Measurements from ENCODE around the gene HDAC5.

HDAC5 gene

DNA sequence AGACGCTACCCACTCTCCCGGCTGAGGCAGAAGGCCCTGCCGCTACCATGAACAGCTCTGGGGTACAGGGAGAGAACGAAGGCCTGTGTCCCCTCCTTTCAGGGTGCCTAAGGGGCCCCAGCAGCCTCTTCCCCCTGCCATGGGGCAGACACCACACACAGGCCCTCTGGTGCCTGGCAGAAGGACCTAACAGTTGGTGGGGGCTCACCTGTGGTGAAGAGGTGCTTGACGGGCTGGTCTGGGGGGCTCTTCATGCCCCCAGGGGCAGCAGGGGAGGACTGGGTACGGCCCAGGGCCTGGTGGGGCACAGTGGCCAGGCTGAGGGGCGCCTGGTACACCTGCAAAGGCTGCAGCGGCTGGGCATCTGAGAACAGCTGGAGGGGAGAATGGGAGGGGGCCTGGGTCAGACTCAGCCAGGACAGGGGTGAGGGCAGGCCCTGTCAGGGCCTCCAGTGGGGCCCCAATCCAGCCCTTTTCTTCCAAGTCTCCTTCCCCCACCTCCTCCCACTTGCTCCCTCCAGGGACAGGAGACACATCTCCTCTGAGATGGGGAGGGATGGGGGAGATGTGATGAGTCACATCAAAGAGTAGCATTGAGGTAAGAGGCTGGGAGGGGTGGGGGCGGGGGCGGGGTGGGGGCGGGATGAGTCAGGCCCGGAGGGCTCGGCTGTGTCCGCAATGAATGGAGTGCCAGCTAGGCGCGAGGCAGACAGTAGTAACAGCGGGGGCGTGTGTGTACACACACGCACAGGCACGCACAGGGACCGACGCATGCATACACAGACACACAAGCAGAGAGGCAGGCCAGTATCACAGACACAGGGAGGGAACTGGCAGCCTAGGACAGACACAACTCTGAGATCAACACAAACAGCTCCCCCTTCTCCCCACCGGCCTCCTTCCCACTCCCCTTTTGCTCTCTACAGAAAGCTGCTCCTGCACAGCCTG is 36.8 kb downstream of the HDAC5 start:
- DNase-seq, result peak in 2 of 5 experiments; percentile 34 to 77

DNA sequence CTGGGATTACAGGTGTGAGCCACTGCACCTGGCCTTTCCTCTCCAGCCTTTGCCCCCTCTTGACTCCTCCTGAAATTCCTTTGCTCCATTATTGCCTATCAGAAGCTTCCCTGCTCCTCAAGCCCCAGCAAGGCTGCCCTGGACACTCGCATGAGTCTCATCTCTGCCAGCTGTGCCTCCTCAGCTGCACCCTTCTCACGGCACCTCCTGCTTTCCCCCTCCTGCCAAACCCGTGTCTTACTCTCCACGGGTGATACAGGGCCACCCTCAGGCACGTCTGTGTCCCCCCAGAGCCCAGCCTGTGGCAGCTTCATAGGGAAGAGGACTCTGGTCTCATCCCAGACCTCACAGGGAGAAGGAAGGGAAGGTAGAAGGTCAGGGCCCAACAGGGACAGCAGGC is 37.5 kb downstream of the HDAC5 start:
- DNase-seq, result no peak

DNA sequence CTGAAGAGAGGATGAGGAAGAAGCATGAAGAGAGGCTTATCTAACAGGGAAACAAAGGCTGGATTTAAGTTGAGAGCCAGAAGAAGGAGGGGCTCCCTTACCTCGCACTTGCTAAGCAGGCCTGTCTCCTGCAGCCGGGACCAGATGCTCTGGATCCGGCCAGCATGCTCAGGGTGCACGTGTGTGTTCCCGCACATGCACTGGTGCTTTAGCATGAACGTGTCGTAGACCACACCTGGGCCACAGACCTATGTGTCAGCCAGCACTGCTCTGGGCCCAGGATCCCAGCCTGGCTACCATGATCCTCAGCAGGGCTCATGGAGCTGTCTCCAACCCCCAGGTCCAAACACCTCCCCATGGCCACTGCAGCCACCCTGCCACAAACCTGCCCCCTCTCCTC is 38.5 kb downstream of the HDAC5 start:
- no peak for DNase-seq

DNA sequence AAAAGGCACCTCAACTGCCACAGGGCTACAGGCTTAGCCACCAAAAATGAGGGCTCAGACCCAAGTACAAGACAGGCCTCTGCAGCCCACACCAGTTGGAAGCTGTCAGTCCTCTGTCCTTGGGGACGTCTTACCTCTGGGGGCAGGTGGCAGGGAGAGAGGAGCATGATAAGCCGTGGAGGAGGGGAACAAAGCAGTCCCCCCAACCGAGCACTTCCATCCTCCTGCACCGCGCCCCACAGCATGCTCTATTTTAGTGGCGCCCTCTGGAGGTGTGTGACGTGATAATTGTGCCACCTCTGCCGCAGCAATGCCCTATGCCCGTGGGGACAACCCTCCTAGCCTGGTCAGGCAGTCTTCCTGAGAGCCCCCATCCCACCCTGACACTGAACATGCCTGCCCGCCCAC is 39.3 kb downstream of the HDAC5 start:
- peak in 1 of 5 experiments; percentile 16 for DNase-seq

DNA sequence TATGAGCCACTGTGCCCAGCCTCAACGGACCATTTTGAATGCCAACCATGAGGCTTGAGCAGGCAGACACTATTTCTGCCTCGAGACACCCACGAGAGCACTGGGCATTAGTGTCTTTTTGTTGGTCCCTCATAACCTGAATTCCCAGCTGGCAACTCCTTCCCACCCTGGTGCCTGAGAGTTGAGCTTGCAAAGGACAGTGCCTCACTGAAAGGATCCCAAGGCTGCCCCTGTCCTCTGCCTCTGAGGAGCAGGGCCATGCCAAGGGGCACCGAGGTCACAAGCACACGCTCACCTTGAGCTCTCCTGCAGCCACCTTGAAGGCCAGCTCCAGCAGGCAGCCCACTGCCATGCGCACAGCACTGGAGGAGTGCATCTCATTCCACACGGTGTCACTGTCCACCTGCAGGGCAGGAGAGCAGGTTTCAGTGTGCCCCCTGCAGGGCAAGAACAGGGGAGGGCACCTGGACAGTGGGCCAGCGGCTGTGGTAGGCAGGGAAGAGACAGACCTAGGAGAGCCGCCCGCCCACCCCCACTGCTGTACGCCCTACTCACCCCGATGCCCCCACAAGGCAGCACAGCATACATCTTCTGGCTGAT is 40.1 kb downstream of the HDAC5 start:
- DNase-seq, result no peak

DNA sequence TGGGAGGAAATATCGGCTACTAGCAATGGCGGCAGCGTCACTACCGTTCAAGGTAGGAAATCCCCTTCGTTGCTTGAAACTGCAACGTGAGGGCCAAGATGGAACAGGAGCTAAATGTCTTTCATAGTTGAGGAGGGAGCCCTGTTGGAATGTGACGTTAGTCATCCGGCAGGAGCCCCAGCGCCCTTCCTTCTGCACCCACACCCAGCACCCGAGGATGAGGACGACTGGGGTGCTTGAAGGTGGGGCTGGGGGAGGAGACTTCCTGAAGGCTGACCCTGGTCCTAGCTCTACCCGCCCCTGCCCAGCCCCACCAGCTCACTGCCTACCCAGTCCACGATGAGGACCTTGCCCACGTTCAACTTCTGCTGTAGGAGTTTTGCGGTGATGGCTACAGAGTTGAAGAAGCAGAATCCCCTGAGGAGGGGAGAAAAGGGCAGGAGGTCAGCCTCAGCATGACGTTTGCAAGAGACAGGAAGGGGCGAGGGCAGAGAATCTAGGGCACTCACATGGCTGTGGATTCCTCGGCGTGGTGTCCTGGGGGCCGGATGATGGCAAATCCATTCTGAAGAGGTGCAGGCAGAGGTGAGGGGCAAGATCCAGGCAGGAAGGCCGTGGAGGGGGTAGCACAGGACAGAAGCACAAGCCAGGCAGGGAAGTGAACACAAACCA is 41.0 kb downstream of the HDAC5 start:
- DNase-seq, result no peak

DNA sequence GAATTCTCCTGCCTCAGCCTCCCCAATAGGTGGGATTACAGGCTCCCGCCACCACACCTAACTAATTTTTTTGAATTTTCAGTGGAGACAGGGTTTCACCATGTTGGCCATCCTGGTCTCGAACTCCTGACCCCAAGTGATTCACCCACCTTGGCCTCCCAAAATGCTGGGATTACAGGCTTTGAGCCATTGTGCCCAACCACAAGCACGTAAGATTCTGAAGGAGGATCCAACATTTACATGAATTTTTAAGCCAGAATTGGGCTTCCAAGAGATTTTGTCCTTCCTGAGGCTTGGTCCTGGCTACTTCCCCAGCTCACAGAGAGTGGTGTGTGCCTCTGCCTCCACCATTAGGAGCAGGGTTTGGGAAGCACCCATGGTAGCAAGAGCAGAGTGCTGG is 41.8 kb downstream of the HDAC5 start:
- no peak for DNase-seq

DNA sequence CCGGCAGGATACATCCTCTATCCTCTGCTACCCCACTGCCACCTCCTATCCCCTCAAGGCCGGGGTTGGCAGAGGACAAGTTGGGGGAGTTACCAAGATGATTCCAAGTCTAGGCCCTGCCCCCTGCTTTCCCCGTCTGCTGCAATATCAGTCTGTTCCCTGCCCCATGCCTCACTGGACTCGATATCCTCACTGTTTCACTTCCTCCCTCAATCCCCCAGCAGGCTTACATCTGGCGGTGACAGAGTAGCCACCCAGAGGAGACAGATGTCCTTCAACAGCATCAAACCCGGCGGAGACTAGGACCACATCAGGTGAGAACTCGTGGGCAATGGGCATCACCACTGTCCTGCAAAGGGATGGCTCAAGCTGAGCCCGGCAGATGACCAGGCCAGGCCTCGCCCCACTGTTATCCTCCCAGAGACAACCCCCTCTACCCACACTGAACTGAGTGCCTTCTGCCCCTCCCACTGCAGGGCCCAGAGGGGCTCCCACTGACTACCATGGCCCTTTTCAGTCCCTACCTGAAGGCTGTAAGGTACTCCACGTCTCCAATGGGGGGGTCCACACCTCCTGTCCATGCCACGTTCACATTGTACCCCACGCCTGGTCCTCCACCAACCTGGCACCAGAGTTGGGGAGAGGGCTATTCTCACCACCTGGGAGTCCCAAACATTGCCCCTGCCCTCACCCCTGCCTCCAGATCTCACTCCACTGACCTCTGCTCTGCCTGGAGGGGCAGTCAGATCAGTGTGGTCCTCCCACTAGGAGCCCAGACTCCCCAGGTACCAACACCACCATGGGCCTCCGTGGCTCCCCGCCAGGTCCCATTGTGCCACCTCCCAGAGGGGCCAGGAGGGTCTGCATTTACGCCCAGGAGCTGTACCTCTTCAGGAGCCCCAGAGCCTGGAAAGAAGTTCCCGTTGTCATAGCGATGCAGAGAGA is 43.3 kb downstream of the HDAC5 start:
- DNase-seq, result no peak

DNA sequence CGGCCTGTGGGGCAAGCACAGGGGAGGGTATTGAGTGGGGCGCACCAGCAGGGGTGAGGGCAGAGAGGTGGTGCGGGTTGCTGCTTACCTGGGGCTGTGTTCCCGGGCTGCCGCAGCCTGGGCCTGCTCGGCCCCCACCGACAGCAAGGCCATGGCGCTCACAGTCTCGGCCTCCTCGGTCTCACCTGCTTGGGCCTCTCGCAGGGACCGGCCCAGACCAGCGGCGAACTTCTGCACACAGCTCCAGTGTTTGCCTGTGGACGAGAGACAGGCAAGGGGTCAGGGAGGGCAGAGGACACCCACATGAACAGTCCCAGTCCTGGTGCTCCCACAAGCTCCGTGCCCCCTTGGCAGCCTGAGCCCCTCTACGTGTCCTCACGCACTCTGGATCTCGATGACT is 45.0 kb downstream of the HDAC5 start:
- DNase-seq, result no peak

DNA sequence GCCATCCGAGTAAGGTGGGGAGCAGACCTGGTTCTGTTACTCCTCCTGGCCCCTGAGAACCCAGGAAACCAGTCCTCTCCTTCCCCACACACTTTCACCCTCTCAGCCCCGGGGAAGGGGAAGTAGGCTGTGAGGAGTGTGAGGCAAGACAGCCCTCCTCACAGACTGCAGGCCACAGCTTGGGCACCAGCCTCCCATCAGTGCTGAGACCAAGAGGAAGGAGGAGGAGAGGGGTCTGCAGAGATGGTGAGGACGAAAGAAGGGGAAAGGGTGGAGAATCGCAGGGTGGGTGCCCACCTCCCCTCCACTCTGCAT is 45.9 kb downstream of the HDAC5 start:
- DNase-seq, result no peak

DNA sequence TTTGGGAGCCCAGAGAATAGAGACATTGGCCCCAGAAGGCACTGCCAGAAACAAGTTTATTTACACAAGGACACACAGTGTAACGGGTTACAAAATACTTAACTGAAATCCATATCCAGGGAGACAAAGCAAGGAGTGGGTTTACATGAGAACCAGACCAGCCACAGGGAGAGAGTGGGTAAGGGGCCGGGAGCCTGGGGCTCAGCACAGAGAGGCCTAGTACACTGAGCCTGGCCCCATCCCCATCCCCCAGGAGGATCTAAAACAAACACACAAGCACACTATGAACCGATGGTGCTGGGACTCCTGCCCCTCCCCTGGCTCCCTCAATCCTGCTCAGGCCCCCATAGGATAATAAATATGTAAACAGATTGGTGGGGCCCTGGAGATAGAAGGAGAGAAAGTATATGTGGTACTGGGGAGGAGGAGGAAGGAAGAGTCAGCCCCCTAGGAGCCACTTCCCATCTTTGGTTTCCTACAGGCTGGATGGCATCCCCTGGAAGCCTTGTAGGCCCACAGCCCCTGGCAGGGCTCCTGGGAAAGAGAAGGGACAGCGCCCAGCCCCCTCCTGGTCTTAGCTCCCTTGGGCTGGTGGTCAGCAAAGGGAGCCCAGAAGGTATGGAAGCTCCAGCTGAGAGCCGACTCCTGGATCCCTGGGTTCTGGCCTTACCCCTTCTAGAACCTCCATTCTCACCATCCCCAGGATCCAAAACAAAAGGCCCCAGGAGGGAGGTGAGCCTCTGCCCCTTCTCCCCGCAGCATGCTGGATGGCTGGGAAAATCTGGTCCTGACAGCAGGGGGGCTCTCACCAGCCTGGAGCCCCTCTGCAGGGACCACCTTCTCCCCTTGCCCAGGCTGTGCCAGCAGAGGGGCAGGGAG is 46.5 kb downstream of the HDAC5 start:
- DNase-seq, result no peak

DNA sequence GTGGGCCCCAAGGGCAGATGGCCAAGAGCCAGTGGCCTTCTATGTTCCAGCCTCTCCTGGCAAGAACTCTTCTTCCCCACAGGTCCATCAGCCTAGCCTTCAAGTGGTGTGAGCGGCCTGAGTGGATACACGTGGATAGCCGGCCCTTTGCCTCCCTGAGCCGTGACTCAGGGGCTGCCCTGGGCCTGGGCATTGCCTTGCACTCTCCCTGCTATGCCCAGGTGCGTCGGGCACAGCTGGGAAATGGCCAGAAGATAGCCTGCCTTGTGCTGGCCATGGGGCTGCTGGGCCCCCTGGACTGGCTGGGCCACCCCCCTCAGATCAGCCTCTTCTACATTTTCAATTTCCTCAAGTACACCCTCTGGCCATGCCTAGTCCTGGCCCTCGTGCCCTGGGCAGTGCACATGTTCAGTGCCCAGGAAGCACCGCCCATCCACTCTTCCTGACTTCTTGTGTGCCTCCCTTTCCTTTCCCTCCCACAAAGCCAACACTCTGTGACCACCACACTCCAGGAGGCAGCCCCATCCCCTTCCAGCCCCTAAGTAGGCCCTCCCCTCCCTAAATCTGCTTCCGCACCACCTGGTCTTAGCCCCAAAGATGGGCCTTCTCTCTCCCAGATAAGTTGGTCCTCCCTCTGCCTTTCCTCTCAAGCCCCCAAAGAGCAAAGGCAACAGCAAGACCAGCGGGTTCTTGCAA is 47.7 kb downstream of the HDAC5 start:
- DNase-seq, result no peak

DNA sequence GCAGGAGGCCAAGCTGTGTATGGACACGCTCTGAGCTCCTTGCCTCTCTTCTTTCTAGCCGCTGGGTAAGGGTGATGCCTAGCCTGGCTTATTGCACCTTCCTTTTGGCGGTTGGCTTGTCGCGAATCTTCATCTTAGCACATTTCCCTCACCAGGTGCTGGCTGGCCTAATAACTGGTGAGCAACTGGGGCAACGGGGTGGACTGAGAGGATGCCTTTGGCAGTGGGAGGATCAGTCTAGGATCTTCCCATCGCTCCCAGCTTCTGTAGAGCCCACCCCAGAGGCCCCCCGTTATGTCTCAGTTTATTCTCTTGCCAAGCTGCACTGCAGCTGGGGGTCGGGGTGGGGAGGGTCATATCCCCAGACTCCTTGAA is 48.5 kb downstream of the HDAC5 start:
- DNase-seq, result no peak

DNA sequence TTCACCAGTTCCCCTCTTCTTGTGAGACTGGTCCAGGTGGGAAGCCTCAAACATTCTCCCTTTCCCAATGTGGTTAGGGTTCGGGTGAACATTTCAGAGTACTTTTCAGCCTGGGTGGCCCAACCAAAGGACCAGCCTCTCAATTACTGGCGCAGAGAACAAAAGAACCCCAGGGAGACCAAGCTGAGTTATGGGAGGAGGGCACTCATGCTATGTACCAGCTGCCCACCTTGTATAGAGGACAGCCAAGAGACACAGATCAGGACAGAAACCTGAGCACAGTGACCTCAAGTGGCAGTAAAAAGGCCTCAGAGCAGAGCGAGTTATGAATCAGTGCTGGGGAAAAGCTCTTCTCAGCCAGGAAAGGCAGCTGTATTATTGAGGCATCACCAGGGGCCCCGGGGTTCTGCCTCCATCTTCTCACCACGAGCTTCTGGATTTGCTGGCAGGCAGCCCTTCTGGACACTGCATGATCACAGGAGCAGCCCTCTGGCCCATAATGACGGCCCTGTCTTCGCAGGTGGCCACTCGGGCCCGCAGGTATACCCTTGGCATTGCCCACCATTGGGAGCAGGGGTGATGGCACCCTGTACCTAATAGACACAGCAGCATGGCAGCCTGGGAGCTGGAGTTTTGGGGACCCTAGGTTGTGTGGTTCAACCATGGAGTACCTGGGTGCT is 49.1 kb downstream of the HDAC5 start:
- DNase-seq, result no peak

DNA sequence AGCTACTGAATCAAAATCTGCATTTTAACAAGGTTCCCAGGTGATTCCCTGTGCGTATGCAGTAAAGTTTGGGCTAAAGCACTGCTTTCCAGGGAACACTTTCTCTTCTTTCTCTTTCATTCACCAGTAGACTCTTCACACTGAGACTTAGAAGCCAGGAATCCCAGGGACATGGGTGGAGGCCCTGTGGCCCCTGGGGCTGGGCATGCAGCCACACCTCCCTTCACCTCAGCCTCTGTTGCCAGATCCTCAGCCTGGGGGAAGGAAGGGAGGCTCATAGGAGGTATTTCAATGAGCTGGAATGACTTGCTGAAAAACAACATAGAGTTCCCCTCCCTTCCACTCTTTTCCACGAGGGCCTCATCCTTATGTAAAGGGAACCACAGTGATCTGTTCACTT is 51.7 kb downstream of the HDAC5 start:
- no peak for DNase-seq

DNA sequence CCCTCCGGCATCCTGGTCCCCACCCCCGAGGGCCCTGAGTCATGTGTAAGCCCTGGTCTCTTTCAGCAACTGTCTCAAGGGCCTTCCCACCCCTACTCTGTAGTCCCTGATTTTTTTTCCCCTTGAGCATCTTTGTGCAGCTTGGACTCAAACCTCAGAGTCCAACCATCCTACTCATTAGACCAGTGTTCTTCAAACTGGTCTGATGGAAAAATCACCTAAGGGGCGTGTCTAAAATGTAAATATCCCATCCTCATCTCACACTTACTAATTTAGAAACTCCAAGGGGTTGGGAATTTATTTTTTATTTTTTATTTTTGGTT is 52.3 kb downstream of the HDAC5 start:
- peak in 1 of 5 experiments; percentile 47 for DNase-seq

DNA sequence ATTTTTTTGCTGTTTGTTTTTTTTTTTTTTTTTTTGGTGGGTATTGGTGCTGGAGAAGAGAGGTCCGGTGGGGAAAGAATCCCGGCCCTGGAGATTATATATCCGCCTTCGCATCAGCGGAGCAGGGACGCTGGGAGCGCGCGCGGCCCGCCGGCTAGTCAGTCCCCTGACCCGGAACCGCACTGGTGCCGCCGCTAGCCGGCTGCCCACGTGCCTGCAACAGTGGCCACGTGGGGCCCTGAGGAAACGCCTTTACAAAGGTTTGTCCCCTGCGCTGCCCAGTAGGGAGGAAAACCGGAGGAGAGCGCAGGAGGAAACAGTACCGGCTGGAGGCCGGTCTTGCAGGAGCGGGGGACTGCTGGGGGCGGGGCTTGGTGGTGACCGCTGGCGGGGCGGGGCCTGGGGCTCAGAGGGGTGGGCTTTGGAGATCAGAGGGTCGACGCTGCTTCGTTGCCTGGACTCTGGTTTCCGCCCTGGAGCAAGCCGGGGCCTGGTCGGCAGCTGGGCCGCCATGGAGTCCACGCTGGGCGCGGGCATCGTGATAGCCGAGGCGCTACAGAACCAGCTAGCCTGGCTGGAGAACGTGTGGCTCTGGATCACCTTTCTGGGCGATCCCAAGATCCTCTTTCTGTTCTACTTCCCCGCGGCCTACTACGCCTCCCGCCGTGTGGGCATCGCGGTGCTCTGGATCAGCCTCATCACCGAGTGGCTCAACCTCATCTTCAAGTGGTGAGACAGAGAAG is 52.8 kb downstream of the HDAC5 start, which contains the start of gene G6PC3:
G6PC3 (plus strand) TSS at position 281 of the 743 bp plus-strand sequence; CDS start at position 512, 231 bp downstream.
- peak; percentile 59 to 88 (median 69) for DNase-seq

DNA sequence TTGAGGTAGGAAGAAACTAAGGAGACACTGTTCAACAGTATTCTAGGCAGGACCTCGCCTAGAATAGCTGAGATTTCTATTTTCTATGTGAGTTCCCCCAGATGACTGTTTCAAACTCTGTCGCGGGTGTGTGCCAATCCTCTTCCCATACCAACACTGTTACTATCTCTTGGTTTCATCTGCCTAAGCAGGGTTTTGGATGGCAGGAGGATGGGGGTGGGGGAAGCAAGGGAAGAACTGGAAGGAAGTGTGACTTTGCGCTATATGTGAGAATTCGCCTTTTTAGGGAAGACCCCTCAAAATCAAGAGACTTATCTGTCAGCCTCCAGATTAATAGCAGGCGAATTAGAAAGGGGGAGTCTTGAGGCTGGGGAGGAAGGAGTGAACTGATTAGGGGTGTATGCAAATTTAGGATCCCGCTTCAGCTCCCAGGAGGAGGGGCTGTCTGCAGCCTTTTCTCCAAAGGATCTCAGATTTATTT is 53.4 kb downstream of the HDAC5 start:
- DNase-seq, result no peak

DNA sequence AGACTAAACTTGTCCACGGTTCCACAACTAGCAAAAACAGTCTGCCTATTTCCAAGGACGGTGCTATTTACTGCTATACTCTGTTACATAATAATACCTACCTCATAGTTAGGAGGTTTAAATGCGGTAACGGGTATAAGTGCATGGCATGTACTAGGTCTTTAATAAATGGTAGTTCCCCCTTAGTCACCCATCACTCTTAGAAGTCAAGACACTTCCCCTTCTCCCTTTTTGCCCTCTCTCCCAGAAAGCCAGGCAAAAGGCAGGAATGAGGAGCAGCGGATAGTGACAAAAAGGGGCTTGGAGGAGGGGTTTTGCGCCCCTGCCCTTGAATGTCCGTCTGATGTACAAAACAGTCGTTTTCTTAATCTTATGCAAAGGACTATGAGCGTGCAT is 55.9 kb downstream of the HDAC5 start:
- DNase-seq, result no peak

Measured in T-helper 2 cell (primary cell).